ENCODE measurements around the gene HIPK4. TPM values are rescaled to one million over a fixed set of nuclear protein-coding genes. Genes with fewer than 3 reads are reported as not detected.

HIPK4 gene
- total and polyA plus RNA-seq, 9 of the 15 experiments (the other 6 are each of a cell fraction or from before 2014, with no cell fraction given): 0.06 to 0.09 TPM; not detected in 7

- TF ChIP-seq, protein P1, sequence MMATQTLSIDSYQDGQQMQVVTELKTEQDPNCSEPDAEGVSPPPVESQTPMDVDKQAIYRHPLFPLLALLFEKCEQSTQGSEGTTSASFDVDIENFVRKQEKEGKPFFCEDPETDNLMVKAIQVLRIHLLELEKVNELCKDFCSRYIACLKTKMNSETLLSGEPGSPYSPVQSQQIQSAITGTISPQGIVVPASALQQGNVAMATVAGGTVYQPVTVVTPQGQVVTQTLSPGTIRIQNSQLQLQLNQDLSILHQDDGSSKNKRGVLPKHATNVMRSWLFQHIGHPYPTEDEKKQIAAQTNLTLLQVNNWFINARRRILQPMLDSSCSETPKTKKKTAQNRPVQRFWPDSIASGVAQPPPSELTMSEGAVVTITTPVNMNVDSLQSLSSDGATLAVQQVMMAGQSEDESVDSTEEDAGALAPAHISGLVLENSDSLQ (IDR thresholded peaks at IDR 0.05): peak; percentile 80
- TF ChIP-seq OTX1 (CRISPR knock-in tag; IDR thresholded peaks at IDR 0.05) (no peak), TRIM24 (IDR thresholded peaks at IDR 0.05) (0 out of 4 replicates have a peak, but pooled peaks of 1 of the 2 experiments have one; percentile 18), GATAD2B (IDR thresholded peaks at IDR 0.05; ENCODE audit: borderline replicate concordance) (no peak; the same call in 1 of the 2 replicates), SRSF7 (optimal IDR thresholded peaks at IDR 0.05; ENCODE audit: low read depth, low read length) (no peak), SREBF2 (CRISPR knock-in tag; IDR thresholded peaks at IDR 0.05) (no peak), KAT8 (IDR thresholded peaks at IDR 0.05; ENCODE audit: low read depth) (no peak), SUPT5H (IDR thresholded peaks at IDR 0.05) (peak; percentile 92), BHLHE40 (IDR thresholded peaks at IDR 0.05; ENCODE audit: low read length) (peak; percentile 77), CREM (IDR thresholded peaks at IDR 0.05; ENCODE audit: low read depth) (no peak; the same call in 1 of the 2 replicates), NKRF (IDR thresholded peaks at IDR 0.05; ENCODE audit: borderline replicate concordance) (peak; percentile 35; the same call in 1 of the 2 replicates), MYC (IDR thresholded peaks at IDR 0.05; ENCODE audit: low read depth, low read length) (0 out of 2 replicates have a peak, but pooled peaks have one; percentile 48), MYC (CRISPR knock-in tag; IDR thresholded peaks at IDR 0.05; ENCODE audit: borderline replicate concordance, low read depth) (no peak), ARHGAP35 (IDR thresholded peaks at IDR 0.05; ENCODE audit: partially characterized antibody) (no peak), PHF21A (IDR thresholded peaks at IDR 0.05; ENCODE audit: borderline replicate concordance, low read depth) (peak; percentile 99), ZNF408 (CRISPR knock-in tag; IDR thresholded peaks at IDR 0.05; ENCODE audit: low read depth) (no peak), ARNT (IDR thresholded peaks at IDR 0.05) (no peak), ZFX (CRISPR knock-in tag; IDR thresholded peaks at IDR 0.05) (peak; percentile 81), FIP1L1 (IDR thresholded peaks at IDR 0.05; ENCODE audit: low read depth, low read length, poor library complexity, severe bottlenecking) (peak; percentile 92), ZNF184 (CRISPR knock-in tag; IDR thresholded peaks at IDR 0.05) (no peak), MTF1 (CRISPR knock-in tag; IDR thresholded peaks at IDR 0.05; ENCODE audit: borderline replicate concordance) (no peak), MEF2D (tag; conservative IDR thresholded peaks at IDR 0.05; ENCODE audit: low read depth) (no peak), NFIX (CRISPR knock-in tag; IDR thresholded peaks at IDR 0.05; ENCODE audit: low read depth) (no peak)
- TF ChIP-seq, protein P2, sequence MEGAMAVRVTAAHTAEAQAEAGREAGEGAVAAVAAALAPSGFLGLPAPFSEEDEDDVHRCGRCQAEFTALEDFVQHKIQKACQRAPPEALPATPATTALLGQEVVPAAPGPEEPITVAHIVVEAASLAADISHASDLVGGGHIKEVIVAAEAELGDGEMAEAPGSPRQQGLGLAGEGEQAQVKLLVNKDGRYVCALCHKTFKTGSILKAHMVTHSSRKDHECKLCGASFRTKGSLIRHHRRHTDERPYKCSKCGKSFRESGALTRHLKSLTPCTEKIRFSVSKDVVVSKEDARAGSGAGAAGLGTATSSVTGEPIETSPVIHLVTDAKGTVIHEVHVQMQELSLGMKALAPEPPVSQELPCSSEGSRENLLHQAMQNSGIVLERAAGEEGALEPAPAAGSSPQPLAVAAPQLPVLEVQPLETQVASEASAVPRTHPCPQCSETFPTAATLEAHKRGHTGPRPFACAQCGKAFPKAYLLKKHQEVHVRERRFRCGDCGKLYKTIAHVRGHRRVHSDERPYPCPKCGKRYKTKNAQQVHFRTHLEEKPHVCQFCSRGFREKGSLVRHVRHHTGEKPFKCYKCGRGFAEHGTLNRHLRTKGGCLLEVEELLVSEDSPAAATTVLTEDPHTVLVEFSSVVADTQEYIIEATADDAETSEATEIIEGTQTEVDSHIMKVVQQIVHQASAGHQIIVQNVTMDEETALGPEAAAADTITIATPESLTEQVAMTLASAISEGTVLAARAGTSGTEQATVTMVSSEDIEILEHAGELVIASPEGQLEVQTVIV (CRISPR knock-in tag; IDR thresholded peaks at IDR 0.05; ENCODE audit: borderline replicate concordance): no peak
Measured at GRCh38 chr19:40425450-40426287, 35.7 kb upstream of the HIPK4 start, which contains the start of gene SERTAD1 (continued).

Measured in K562 (cell line).